NCI-H748 (cell line): ENCODE measurements around the gene LTBP1.
A peak's percentile ranks its signal among the peaks of the same experiment; 100 is the strongest.
"Not testable (repeated sequence)": the region's sequence is repeated elsewhere in the genome, so short reads cannot be mapped to it uniquely, and the experiment has no call there.

Experiments
- DNase-seq: peaks from one replicate; lab custom pipeline; 2025; ENCODE audit not compliant: unreplicated experiment; lab: John Stamatoyannopoulos, UW

LTBP1 gene

DNA sequence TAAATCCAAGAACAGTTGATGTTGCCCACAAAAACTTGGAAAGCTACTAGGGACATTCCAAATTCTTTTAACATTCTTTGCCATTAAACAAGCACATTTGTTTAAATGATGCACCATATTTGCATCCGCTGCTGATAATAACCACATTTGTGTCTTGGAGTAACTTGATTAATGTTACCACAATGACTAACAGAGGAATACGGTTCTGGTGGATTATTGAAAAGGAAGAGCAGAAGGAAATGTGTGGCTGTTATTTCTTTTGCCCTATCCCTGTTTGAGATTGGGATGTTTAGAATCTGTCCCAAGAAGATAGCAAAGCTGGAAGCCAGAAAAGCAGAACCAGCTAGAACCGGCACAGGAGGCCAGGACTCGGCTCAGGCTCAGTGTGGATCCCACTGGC is 490.5 kb downstream of the LTBP1 start:
- DNase-seq: no peak

DNA sequence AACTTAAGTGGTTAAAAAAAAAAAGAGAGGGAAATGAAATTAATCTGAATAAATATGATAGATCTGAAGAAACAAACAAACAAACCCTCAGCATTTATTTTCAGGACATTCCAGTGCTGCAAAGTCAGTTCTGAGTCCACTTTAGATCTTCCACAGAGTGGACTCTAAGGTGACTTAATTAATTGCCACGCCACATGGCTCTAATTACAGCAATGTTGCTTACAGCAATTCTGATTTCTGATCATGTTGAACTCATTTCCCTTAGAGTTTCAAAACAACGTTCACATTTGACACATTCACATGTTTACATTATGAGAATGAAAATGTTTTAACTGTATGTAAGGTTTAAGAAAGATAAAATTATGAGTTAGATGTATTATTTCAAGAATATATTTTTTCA is 491.1 kb downstream of the LTBP1 start:
- DNase-seq: no peak

DNA sequence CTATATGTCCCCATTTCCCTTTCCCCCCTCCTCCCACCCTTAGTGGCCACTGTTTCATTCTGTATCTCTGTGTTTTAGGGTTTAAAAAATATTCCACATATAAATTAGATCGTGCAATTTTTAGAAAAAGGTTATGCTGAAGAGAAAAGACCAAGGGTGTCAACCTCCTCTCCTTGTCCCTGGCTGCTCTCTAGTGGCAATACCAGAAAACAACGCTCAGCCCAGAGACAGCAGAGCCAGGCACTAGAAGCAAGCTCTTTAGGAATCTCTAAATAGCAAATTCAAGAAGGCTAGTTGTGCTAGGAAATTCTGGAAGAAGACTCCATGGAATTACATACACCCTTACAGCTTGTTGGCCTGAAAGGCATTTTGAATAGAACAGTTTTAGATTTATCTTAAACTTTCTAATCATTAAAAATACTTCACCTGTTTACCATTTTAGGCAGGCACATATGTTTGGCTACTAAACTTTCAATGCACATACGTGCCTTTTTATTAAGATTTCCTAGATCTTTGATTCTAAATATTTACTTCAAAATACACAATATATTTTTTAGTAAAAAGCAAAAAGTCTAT is 494.6 kb downstream of the LTBP1 start:
- DNase-seq: peak; percentile 33

DNA sequence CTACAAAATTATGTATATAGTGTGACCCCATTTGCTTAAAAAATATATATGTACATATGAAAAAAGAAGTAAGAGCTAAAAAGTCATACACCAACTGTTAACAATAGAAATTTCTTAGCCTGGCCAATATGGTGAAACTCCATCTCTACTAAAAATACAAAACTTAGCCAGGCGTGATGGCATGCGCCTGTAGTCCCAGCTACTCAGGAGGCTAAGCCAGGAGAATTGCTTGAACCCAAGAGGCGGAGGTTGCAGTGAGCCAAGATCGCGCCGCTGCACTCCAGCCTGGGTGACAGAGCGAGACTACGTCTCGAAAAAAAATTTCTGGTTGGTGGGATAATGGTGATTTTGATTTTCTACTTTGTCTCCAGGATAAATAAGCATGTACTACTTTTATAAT is 495.3 kb downstream of the LTBP1 start:
- not testable (repeated sequence) for DNase-seq

DNA sequence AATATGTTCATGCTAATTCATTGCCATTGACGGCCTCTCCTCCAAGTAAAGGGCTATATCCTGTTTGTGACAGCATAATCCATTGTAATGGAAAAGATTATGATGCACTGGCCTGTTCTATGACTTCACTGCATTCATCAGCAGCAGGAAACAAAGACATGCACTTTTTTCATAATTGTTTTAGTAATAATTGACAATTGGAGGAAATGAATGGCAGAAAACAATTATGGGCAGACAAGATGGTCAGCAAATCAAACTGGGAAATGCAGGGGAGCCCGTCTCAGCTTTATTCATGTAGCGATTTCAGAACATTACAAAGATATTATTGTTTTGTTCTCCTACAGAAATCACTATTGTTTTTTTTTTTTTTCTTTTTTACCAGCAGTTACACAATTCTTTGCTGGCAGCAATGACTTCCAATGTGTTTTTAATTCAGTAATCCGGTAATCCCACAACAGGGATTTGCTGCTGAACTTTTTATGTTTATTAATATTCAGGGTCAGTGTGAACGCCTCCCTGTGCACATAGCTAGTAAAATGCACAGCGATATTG is 495.9 kb downstream of the LTBP1 start:
- no peak for DNase-seq

DNA sequence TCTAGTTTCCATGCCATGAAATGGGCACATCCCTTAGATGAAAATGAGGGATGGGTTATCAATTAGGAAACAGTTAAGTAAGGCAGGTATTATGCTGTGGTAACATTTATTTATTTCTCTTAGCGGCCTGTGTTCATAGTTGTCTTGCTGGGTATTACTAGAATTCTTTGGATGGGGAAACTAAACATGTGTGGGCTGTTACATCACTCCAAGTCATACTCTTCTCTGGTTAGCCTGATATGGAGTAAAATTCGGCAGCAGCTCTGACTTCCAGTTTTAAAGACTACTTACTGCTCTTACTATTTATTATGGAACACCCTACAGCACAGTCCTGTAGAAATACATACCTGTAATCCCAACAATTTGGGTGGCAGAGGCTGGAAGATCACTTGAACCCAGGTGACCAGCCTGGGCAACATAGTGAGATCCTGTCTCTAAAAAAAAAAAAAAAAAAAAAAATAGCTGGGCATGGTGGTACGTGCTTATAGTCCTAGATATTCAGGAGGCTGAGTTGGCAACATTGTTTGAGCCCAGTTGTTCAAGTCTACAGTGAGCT is 496.6 kb downstream of the LTBP1 start:
- DNase-seq: no peak

DNA sequence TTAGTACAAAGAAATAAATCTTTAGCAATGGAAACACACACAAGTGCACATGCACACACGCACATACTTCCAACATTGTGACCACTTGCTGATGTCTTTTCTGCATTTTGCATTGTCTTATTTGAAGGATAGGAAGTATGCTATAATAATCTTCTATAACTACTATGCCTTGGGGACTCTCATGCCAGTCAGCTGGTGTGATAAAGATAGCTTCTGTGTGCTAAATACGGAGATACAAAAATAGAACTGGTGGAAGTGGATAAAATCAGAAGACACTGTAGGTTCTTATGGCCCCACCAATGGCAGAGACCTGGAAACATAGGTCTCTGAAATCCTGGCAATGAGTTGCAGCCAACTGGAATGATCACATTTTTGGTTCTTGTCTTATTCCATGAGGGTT is 498.2 kb downstream of the LTBP1 start:
- DNase-seq: no peak

DNA sequence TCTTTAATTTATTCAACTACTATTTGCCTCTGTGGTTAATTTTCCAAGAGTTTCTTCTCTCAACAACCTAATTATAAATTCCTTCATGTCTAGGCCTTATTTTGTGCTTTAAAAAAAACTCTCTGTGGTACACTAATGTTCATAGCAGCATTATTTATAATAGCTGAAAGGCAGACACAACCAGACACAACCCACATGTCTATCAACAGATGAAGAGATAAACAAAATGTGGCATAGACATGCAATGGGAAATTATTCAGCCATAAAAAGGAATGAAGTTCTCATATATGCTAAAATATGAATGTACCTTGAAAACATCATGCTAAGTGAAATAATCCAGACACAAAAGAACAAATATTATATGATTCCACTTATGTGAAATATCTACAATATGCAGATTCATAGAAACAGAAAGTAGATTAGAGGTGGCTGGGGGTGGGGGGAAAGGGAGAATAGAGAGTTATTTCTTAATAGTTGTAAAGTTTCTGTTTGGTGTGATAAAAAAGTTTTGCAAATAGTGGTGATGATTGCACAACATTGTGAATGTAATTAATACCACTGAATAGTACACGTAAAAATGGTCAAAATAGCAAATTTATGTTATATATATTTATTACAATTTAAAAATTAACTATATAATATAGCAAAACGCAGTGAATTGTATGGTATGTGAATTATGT is 501.6 kb downstream of the LTBP1 start:
- DNase-seq: no peak
